GM18951 (cell line): ENCODE measurements around the gene ADGRG1.

ENCODE experiments used
- POLR2A ChIP-seq: IDR thresholded peaks from 4 replicates; pipeline ENCODE4 v1.6.1; 2011; ENCODE audit warnings: mild to moderate bottlenecking; ENCODE audit not compliant: insufficient read length, insufficient read depth; ENCODE audit errors: extremely low read depth
- in situ Hi-C: fragments of 300-500 bp; cut with MboI; formaldehyde crosslinking; loops from one replicate; pipeline ENCODE4 v1.12.0; 2022; ENCODE audit warnings: low sequenced_read_pairs, mixed read lengths, inconsistent platforms; ENCODE audit not compliant: unreplicated experiment

The ADGRG1 gene

DNA sequence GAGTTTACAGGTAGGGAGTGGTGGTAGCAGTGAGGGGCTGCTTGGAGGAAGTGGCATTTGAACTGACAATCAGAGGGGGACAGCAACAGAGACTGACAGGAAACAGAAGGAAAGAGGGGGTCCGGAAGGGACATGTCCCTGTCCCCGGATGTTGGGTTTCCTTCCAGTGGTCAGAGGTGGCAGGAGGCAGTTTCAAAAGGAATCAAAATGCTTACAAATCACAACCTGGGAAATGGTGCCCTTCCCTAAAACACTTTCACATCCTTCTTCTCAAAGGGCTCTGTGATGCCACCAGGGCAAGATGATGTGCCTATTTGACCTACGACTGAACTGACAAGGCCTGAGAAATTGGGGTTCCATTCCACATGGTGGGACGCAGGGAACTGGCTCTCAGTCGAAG is 19.7 kb downstream of the ADGRG1 start:
- no peak for TF ChIP-seq POLR2A
- in situ Hi-C loops, result no loop called here

DNA sequence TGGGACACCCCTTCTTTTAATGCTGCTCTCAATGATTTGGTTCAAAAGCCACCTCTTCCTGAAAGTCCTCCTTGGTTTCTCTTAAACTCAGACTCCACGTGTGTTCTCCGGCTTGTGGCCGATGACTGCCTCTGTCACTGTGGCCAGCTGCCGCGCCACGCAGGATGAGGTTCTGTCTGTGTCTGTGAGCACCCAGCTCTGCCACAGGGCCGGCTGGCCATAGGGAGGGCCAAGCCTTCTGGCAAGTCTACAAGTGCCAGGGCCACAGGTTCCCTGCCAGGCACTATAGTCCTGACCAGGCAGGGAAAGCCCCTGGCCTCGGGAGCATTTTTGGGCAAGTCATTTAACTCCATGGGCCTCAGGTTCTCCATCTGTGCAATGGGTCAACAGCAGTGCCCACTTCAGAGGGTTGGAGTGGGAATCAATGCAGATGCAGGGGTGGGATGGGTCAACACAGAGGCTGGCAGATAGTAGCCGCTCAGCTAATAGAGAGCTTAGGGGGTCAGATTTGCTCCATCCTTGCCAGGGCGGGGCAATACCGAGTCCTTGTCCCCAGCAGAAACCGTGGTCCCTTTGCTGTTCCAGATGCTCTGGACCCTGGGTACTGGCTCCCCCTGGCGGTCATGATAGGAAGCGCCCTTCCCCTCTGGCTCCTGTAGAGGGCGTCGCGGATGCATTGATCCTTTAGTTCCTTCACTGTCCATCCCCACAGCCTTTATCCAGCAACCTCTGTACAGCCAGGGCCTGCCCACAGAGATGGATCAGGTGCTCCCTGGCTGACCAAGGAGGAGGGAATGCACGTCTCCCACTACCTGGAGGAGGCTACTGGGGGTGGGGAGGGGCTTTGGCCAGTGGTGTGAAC is 20.4 kb downstream of the ADGRG1 start:
- TF ChIP-seq POLR2A, result no peak
- in situ Hi-C loops, result no loop called here

DNA sequence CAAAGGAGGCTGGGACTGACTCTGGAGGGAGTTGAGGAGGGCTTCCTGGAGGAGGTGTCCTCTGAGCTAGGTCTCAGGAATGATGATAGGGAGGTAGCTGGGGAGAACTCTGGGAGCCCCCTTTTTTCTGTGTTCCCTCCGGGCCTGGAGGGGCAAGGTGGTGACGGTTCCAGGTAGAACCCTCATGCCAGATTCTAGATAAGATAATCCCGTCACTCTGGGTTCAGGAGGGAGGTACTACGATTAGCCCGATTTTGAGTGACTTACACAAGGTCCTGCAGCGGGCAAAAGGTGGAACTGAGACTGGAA is 21.0 kb downstream of the ADGRG1 start:
- TF ChIP-seq POLR2A, result no peak
- in situ Hi-C loops, result no loop called here

DNA sequence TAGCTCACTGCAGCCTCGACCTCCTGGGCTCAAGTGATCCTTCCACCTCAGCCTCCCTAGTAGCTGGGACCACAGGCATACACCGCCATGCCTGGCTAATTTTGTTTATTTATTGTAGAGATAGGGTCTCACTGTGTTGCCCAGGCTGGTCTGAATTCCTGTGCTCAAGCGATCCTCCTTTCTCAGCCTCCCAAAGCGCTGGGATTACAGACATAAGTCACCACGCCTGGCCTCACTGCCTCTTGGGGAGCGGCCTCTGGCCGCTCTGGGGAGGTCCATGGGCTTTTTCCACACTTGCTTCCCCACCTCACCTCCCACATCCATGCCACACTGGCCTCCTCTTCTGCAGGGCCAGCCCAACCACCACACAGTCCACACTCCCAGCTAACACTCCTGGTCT is 21.4 kb downstream of the ADGRG1 start:
- TF ChIP-seq POLR2A, result no peak
- in situ Hi-C loops, result loop anchor here (5.0 kb wide), 1 partner anchor 67 kb away; no protein-coding TSS in a partner anchor

DNA sequence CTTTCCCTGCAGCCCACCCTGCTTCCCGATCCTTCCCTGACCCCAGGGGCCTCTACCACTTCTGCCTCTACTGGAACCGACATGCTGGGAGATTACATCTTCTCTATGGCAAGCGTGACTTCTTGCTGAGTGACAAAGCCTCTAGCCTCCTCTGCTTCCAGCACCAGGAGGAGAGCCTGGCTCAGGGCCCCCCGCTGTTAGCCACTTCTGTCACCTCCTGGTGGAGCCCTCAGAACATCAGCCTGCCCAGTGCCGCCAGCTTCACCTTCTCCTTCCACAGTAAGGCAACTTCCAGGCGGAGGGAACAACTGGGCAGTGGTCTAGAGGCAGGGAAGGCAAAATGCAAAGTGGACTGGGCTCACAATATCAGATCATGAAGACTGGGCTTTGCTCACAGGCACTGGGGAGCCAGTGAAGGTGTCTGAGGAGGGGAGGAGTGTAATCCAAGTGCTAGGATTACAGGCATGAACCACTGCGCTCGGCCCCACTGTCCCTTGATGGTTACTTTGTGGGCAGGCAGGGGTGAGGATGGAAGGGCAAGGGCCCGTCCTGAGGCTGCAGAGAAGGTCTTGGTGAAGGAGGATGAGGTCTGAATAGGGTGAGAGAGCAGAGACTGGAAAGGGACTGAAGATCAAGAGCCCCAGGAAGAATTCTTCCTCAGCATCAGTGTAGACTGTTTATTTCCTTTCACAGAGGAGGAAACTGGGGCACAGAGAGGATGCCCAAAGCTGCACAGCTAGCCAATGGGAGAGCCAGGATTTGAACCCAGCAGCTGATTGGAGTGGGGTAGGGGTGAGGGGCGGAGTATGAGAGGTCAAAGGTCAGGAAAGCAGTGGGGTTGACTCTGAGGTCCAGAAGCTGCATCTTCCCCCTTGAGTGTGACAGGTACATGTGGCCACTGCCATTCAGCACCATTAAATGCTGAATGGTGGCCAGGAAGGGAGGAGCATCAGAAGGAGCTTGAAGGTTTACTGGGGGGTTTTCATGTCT is 23.2 kb downstream of the ADGRG1 start:
- in situ Hi-C loops, result loop anchor here (5.0 kb wide), 1 partner anchor 66 kb away; no protein-coding TSS in a partner anchor
- TF ChIP-seq POLR2A, result no peak

DNA sequence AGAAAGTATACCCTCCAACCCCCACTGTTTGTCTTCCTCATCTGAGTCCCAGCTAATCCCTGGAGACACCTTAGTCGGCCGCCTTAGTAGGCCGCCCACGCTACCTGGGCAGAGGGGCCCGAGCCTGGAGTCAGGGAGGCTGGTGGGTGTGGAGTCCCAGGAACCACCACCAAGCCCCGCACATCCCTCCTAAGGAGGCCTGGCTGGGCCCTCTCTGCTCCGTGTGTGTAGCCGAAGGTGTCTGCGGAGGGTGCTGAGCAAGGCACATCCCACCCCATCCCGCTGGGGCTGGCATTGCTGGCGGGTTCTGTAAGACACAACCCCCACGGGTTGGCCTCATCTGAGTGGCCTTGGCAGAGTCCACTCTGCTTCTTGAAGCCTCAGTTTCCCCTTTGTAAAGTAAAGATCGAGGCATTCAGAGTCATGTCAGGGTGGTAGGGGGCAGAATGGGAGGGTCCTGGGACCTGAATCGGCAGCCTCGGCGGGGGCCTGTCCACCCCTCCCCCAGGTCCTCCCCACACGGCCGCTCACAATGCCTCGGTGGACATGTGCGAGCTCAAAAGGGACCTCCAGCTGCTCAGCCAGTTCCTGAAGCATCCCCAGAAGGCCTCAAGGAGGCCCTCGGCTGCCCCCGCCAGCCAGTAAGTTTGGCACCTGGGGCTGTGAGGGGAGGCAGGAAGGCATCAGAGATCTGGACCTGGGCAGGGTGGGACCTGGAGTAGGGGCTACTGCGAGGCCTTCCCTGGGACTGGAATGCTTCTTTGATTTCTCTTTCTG is 24.5 kb downstream of the ADGRG1 start:
- in situ Hi-C loops, result loop anchor here (5.0 kb wide), 1 partner anchor 64 kb away; no protein-coding TSS in a partner anchor
- TF ChIP-seq POLR2A, result no peak

DNA sequence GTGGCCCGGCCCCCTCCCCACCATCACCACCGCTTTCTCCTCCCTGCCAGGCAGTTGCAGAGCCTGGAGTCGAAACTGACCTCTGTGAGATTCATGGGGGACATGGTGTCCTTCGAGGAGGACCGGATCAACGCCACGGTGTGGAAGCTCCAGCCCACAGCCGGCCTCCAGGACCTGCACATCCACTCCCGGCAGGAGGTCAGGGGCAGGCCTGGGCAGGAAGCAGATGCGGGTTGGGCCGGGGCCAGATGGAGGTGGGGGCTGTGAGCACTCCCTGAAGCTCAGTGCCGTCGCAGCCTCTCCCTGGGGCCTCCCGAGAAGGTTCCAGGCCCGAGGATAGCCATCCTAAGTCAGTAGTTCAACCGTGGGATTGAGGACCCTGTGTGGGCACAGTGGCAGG is 25.5 kb downstream of the ADGRG1 start:
- in situ Hi-C loops, result loop anchor here (5.0 kb wide), 1 partner anchor 63 kb away; no protein-coding TSS in a partner anchor
- TF ChIP-seq POLR2A, result no peak

DNA sequence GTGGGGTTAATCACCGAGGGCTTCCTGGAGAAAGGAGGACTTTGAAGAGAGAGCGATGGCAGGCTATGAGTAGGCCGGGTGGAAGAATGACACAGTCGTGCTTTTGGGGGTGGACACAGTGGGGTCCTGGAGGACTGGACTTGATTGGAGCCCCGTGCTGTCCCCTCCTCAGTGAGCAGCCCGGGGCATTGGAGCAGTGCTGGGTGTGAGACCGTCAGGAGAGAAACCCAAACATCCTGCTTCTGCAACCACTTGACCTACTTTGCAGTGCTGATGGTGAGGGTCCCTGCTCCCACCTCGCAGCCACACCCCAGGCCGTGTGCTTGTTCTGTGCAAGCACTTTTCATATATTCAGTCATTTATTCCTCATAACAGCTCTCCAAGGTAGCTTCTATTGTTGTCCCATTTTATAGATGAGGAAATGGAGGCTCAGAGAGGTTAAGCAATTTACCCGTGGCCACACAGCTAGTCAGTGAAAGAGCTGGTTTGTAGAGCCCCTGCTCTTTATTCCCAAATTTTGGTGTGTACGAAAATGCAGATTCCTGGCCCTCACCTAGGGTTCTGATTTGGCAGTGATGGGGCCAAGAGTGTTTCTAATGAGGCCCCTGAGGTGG is 28.0 kb downstream of the ADGRG1 start:
- TF ChIP-seq POLR2A, result no peak
- in situ Hi-C loops, result no loop called here

DNA sequence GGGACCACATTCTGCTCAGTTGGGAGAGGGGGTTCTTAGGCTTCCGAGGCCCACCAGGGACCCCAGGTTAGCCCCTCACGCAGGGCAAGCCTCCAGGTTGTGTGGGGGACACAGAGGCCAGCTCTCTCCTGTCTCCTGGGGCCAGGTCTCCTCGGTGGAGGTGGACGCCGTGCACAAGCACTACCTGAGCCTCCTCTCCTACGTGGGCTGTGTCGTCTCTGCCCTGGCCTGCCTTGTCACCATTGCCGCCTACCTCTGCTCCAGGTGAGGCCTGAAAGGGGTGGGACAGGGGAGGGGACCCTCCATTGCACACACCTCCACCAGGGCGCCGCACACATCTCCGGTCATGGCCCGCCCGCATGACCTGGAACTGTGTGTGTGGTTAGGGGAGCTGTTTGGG is 28.8 kb downstream of the ADGRG1 start:
- in situ Hi-C loops, result no loop called here
- TF ChIP-seq POLR2A, result no peak

DNA sequence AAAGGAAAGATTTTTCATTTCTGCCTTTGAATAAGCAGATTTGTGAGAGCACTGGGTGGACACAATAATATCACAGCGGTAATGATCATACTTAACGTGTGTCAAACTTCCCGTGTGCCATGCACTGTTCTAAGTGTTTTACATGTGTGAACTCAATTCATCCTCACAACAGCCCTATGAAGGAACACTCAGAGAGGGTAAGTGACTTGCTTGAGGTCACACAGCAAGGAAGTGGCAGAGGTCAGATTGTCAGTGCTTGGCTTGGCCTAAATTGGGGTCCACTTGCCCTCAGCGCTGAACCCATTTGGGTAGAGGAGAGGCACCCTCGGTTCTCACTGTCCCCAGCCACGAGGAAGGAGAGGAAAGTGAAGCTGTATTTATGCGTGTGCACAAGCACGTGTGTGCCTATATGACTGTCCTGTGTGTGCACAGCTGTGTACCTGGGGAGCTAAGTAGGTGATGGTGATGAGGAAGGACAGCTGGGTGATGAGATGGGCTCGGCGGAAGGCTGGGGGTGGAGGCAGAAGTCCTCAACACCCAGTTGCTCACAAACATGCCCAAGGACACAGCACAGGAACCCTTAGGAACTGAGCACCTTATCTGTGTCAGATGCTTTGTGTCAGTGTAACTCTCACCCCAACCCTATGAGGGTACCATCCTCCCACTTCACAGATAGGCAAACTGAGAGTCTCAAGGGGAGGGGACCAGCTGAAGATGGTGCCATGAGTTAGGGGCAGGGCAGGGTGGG is 29.9 kb downstream of the ADGRG1 start:
- in situ Hi-C loops, result no loop called here
- no peak for TF ChIP-seq POLR2A

DNA sequence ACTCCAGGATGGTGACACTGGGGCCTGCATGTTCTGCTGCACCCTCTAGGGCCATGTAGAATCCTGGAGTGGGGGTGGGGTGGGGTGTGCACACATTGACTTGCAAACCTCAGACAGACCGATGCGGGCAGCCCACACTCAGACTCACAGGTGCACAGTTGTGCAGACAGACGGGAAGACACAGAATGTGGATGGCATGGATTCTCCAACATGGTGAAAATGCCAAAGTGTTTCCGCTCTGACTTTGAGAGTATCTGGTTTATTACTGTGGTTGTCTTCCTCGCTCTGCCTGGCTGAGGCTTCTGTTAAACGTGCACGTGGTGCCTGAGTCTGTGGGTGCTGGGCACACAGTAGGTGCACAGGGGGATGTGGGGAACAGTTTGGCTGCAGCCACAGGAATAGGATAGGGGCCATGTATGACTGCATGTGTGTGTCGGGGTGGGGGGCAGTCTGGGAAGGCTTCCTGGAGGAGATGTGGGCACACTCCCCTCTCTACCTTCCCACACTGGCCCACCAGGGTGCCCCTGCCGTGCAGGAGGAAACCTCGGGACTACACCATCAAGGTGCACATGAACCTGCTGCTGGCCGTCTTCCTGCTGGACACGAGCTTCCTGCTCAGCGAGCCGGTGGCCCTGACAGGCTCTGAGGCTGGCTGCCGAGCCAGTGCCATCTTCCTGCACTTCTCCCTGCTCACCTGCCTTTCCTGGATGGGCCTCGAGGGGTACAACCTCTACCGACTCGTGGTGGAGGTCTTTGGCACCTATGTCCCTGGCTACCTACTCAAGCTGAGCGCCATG is 30.6 kb downstream of the ADGRG1 start:
- in situ Hi-C loops, result no loop called here
- TF ChIP-seq POLR2A, result no peak
